ENCODE results near the gene PGBD5.

The PGBD5 gene

GRCh38 chr1:230299191-230300006, 126.7 kb downstream of the PGBD5 start:
- no peak for DNase-seq

- no peak for DNase-seq
Observed at GRCh38 chr1:230295367-230295766, 130.8 kb downstream of the PGBD5 start.

GRCh38 chr1:230293390-230293700, 132.8 kb downstream of the PGBD5 start:
- DNase-seq = no peak

- no peak for DNase-seq
Observed at GRCh38 chr1:230292689-230293389, 133.3 kb downstream of the PGBD5 start.

- DNase-seq = peak in 1 of 2 donors; percentile 67
Observed at GRCh38 chr1:230291731-230292620, 134.2 kb downstream of the PGBD5 start.

- DNase-seq = no peak
Observed at GRCh38 chr1:230289350-230289644, 136.8 kb downstream of the PGBD5 start.

GRCh38 chr1:230288641-230289349, 137.3 kb downstream of the PGBD5 start:
- no peak for DNase-seq

- DNase-seq = no peak
Observed at GRCh38 chr1:230287674-230288315, 138.3 kb downstream of the PGBD5 start.

- DNase-seq = no peak
Observed at GRCh38 chr1:230286890-230287269, 139.3 kb downstream of the PGBD5 start.

- DNase-seq = no peak
Observed at GRCh38 chr1:230286166-230286889, 139.8 kb downstream of the PGBD5 start.

GRCh38 chr1:230285351-230285750, 140.8 kb downstream of the PGBD5 start:
- DNase-seq = no peak

GRCh38 chr1:230284891-230285290, 141.2 kb downstream of the PGBD5 start:
- no peak for DNase-seq

- DNase-seq = no peak
Observed at GRCh38 chr1:230283678-230284077, 142.5 kb downstream of the PGBD5 start.

GRCh38 chr1:230282157-230282556, 144.0 kb downstream of the PGBD5 start:
- peak in 1 of 2 donors; percentile 26 for DNase-seq

GRCh38 chr1:230281556-230281955, 144.6 kb downstream of the PGBD5 start:
- no peak for DNase-seq

- no peak for DNase-seq
Observed at GRCh38 chr1:230280906-230281413, 145.2 kb downstream of the PGBD5 start.

GRCh38 chr1:230280054-230280795, 145.9 kb downstream of the PGBD5 start:
- DNase-seq = no peak

- DNase-seq = no peak
Observed at GRCh38 chr1:230279583-230279945, 146.6 kb downstream of the PGBD5 start.

GRCh38 chr1:230278871-230279582, 147.1 kb downstream of the PGBD5 start:
- DNase-seq = no peak

GRCh38 chr1:230278376-230278775, 147.8 kb downstream of the PGBD5 start:
- no peak for DNase-seq
